AG04450 (cell line): ENCODE measurements around the gene BMP7. TPM values are rescaled to one million over a fixed set of nuclear protein-coding genes. Genes with fewer than 3 reads are reported as not detected.

Experiments
- CTCF ChIA-PET: fragments of 300-600, 350-600 bp; formaldehyde crosslinking; extraction: SDS; loops from one replicate; lab custom pipeline; 2022; ENCODE audit warnings: antibody characterized with exemption, inconsistent platforms; lab: Charles Lee
- POLR2A ChIA-PET: fragments of 350-600 bp; formaldehyde crosslinking; extraction: SDS; loops from one replicate; lab custom pipeline; 2021; ENCODE audit warnings: antibody characterized with exemption, inconsistent platforms; lab: Yijun Ruan, JAX
- DNase-seq: peaks from one replicate; pipeline ENCODE4 v3.0.0-alpha.2; 2011; ENCODE audit warnings: low read depth, low spot score
- H3K27ac ChIP-seq: one replicate; pipeline ENCODE4 v1.5.1; 2012; ENCODE audit warnings: low read depth, low read length, control low read depth
- H3K27me3 ChIP-seq: one replicate; pipeline ENCODE4 v1.6.0; 2012; ENCODE audit warnings: low read length; ENCODE audit not compliant: control insufficient read depth, insufficient read depth
- H3K4me3 ChIP-seq: 2 replicates; pipeline ENCODE4 v1.5.1; 2011; ENCODE audit warnings: mild to moderate bottlenecking, low read depth, low read length, control low read depth
- H3K9me3 ChIP-seq: 2 replicates; pipeline ENCODE4 v1.5.1; 2012; ENCODE audit warnings: low read length; ENCODE audit not compliant: control insufficient read depth, insufficient read depth
- polyA plus RNA-seq: library from polyadenylated mRNA; depleted of rRNA; stranded (reverse); fragments of >200 nt; gene quantifications from 2 replicates; pipeline ENCODE4 v1.2.3, GENCODE V29; 2011
- TF ChIP-seq, protein P1 (sequence below): IDR thresholded peaks from 2 replicates; pipeline ENCODE4 v1.5.1; 2011; ENCODE audit warnings: low read depth, low read length, control low read depth, inconsistent platforms

Gene BMP7
- polyA plus RNA-seq, 1 experiment: not detected

DNA sequence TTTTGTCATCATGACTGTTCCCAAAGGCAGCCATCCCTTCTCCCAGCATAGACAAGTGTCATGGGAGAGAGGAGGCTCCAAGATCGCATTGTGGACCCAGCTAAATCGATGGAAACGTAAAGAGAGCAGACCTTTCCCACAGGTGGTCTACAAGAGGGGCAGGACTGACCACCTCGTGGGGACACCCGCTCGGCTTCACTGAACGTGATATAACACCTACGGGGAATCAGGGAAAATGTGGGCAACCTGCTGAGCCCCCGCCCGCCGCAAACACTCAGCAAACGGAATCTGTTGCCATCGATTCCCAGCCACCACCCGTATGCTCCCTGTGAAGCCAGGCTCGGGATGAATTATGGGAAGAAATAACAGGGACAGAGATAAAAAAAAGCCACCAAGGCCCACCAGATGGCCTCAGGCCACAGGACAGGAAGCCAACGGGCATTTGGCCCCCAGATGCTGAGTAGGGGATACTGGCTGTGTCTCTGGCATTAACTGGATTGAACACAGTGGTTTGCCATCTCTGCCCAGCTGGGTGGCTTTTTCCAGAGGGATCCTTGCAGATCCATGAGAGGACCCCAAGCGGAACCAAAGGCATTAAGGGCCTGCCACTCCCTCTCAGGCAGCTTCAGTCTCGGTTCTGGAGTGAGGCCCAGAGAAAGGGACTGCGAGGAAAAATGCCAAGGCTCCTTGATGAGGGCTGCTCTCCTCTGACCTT is 44.4 kb downstream of the BMP7 start:
- ChIA-PET CTCF (no interaction called here), POLR2A (no interaction called here)
- H3K4me3 ChIP-seq: no peak overlapping the region
- no peak overlapping the region for H3K27ac ChIP-seq
- no peaks in the 10 kb centered on the region for H3K27me3 ChIP-seq
- TF ChIP-seq, protein P1, sequence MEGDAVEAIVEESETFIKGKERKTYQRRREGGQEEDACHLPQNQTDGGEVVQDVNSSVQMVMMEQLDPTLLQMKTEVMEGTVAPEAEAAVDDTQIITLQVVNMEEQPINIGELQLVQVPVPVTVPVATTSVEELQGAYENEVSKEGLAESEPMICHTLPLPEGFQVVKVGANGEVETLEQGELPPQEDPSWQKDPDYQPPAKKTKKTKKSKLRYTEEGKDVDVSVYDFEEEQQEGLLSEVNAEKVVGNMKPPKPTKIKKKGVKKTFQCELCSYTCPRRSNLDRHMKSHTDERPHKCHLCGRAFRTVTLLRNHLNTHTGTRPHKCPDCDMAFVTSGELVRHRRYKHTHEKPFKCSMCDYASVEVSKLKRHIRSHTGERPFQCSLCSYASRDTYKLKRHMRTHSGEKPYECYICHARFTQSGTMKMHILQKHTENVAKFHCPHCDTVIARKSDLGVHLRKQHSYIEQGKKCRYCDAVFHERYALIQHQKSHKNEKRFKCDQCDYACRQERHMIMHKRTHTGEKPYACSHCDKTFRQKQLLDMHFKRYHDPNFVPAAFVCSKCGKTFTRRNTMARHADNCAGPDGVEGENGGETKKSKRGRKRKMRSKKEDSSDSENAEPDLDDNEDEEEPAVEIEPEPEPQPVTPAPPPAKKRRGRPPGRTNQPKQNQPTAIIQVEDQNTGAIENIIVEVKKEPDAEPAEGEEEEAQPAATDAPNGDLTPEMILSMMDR: no peak
- no peak for DNase-seq
- peaks cover 5% of the 10 kb centered on the region for H3K9me3 ChIP-seq

- DNase-seq: no peak
- TF ChIP-seq, protein P1: no peak
- no peak overlapping the region for H3K27ac ChIP-seq
- peaks cover 12% of the 10 kb centered on the region for H3K9me3 ChIP-seq
- H3K4me3 ChIP-seq: no peak overlapping the region
- POLR2A ChIA-PET: no interaction called here
- CTCF ChIA-PET: no interaction called here
- no peaks in the 10 kb centered on the region for H3K27me3 ChIP-seq
Measured at GRCh38 chr20:57220337-57221145, 45.9 kb downstream of the BMP7 start.

DNA sequence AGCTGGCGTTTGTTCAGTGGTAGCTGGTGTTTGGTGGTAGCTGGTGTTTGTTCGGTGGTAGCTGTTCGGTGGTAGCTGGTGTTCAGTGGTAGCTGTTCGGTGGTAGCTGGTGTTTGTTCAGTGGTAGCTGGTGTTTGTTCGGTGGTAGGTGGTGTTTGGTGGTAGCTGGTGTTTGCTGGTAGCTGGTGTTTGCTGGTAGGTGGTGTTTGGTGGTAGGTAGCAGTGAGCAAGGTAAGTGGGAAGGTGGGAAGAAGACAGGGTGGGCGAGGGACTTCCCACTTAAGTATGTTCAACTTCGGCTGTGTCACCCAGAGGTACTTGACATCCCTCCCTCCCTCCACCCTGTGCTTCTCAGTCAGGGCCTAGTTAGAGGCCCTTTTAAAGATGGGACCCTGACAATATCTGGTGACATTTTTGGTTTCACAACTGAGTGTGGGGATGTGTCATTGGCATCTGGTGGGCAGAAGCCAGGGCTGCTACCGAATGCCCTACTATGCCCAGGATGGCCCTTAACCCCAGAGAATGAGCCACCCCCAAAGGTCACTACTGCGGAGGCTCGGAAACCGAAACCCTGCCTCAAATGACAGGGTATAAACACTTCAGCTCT is 47.3 kb downstream of the BMP7 start:
- DNase-seq: no peak
- POLR2A ChIA-PET: no interaction called here
- Histone ChIP-seq H3K27ac (no peak overlapping the region), H3K27me3 (no peaks in the 10 kb centered on the region), H3K9me3 (peaks cover 16% of the 10 kb centered on the region), H3K4me3 (no peak overlapping the region)
- CTCF ChIA-PET: no interaction called here
- TF ChIP-seq, protein P1: no peak

DNA sequence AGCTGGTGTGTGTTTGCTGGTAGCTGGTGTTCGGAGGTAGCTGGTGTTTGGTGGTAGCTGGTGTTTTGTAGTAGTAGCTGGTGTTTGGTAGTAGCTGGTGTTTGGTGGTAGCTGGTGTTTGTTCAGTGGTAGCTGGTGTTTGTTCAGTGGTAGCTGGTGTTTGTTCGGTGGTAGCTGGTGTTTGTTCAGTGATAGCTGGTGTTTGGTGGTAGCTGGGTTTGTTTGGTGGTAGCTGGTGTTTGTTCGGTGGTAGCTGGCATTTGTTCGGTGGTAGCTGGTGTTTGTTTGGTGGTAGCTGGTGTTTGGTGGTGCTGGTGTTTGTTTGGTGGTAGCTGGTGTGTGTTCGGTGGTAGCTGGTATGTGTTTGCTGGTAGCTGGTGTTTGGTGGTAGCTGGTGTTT is 48.0 kb downstream of the BMP7 start:
- ChIA-PET POLR2A (no interaction called here), CTCF (no interaction called here)
- Histone ChIP-seq H3K27ac (no peak overlapping the region), H3K4me3 (no peak overlapping the region), H3K9me3 (peaks cover 16% of the 10 kb centered on the region), H3K27me3 (no peaks in the 10 kb centered on the region)
- TF ChIP-seq, protein P1: no peak
- no peak for DNase-seq

GRCh38 chr20:57217802-57218201 is 48.6 kb downstream of the BMP7 start:
- ChIA-PET POLR2A (no interaction called here), CTCF (no interaction called here)
- Histone ChIP-seq H3K27ac (no peak overlapping the region), H3K27me3 (no peaks in the 10 kb centered on the region), H3K4me3 (no peak overlapping the region), H3K9me3 (peaks cover 16% of the 10 kb centered on the region)
- TF ChIP-seq, protein P1: no peak
- no peak for DNase-seq
